Measurements from ENCODE around the gene UBL5. TPM values are rescaled to one million over a fixed set of nuclear protein-coding genes. Genes with fewer than 3 reads are reported as not detected.

The UBL5 gene
- total and polyA plus RNA-seq, 7 donors = 518 to 1,128 (median 778) TPM

DNA sequence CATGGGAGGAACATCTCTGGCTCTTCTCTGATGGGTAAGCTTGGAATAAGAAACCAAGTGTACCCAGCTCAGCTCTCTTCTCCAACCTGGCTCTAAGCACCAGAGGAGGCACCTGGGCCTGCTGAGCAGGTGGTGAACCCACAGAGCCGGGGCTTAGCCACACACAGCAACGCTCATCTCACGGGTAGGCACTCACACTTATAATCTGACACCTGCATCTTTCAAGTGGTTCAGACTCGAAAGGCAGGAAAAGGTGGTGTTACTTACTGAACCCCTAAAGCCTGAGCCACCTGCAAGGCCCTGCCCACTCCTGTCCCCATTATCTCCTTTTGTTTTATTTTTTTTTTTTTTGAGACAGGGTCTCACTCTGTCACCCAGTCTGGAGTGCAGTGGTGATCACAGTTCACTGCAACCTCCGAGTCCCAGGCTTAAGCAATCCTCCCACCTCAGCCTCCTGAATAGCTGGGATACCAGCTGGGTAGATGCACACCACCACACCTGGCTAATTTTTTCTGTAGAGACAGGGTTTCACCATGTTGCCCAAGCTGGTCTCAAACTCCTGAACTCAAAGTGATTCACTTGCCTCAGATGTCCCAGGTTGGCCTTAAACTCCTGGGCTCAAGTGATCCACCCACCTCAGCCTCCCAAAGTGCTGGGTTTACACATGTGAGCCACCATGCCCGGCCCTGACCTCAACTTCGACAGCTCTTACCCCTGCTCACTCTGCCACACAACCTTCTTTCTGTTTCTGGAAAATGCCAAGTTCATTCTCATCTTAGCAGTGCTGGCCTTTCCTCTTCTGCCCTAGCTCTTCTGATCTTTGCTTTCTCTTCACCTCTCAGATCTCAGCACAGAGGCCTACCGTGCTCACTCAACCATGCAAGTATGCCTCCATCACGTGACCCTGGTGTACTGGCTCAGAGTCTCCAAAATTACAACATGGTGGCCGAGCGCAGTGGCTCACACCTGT is 18.6 kb upstream of the UBL5 start:
- Histone ChIP-seq H3K9me3 (no peaks in the 10 kb centered on the region), H3K27me3 (no peaks in the 10 kb centered on the region), H3K4me3 (no peak overlapping the region), H3K27ac (no peak overlapping the region), H3K36me3 (peaks cover 19 to 68% (median 31%) of the 10 kb centered on the region in 4 donors), H3K4me1 (no peaks in the 10 kb centered on the region)
- 77 to 89% methylated on average over 11 of the region's 11 CpGs for WGBS, 2 donors
- DNase-seq = no peak
- TF ChIP-seq EP300 (IDR thresholded peaks at IDR 0.05) (no peak), POLR2AphosphoS5 (IDR thresholded peaks at IDR 0.05) (no peak), POLR2A (IDR thresholded peaks at IDR 0.05) (no peak)
- TF ChIP-seq, protein P1, sequence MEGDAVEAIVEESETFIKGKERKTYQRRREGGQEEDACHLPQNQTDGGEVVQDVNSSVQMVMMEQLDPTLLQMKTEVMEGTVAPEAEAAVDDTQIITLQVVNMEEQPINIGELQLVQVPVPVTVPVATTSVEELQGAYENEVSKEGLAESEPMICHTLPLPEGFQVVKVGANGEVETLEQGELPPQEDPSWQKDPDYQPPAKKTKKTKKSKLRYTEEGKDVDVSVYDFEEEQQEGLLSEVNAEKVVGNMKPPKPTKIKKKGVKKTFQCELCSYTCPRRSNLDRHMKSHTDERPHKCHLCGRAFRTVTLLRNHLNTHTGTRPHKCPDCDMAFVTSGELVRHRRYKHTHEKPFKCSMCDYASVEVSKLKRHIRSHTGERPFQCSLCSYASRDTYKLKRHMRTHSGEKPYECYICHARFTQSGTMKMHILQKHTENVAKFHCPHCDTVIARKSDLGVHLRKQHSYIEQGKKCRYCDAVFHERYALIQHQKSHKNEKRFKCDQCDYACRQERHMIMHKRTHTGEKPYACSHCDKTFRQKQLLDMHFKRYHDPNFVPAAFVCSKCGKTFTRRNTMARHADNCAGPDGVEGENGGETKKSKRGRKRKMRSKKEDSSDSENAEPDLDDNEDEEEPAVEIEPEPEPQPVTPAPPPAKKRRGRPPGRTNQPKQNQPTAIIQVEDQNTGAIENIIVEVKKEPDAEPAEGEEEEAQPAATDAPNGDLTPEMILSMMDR (IDR thresholded peaks at IDR 0.05) = no peak
- intact Hi-C loops (cut with DNase I) = no loop called here

DNA sequence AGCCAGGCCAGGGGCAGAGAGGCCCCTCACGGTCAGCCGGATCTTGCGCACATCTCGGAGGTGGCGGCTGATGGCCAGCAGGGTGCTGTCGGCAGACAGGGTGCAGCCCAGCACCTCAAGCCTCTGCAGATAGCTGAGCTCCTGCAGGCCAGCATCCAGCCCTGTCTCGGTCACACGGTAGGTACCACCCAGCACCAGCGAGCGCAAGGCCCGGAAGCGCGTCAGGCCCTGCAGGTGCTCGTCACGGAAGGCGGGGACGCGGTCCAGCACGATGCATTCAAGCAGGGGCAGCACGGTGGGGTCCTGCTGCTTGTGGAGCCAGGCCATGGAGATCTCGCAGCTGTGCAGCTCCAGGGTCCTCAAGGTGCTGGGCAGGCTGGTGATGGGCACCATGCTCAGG is 16.6 kb upstream of the UBL5 start:
- Histone ChIP-seq H3K27me3 (no peaks in the 10 kb centered on the region), H3K4me1 (no peaks in the 10 kb centered on the region), H3K9me3 (no peaks in the 10 kb centered on the region), H3K4me3 (no peak overlapping the region), H3K27ac (no peak overlapping the region), H3K36me3 (peaks cover 19 to 68% (median 31%) of the 10 kb centered on the region in 4 donors)
- 97 to 98% methylated on average over 21 of the region's 21 CpGs for WGBS, 2 donors
- TF ChIP-seq, protein P1 (IDR thresholded peaks at IDR 0.05) = no peak
- no peak for TF ChIP-seq POLR2A (IDR thresholded peaks at IDR 0.05)
- TF ChIP-seq POLR2AphosphoS5 (IDR thresholded peaks at IDR 0.05) = no peak
- no peak for TF ChIP-seq EP300 (IDR thresholded peaks at IDR 0.05)
- intact Hi-C loops (cut with DNase I) = loop anchor here (10.0 kb wide), 1 partner anchor 376 kb away; the partner anchor contains the start of gene ZNF266
- DNase-seq = no peak

DNA sequence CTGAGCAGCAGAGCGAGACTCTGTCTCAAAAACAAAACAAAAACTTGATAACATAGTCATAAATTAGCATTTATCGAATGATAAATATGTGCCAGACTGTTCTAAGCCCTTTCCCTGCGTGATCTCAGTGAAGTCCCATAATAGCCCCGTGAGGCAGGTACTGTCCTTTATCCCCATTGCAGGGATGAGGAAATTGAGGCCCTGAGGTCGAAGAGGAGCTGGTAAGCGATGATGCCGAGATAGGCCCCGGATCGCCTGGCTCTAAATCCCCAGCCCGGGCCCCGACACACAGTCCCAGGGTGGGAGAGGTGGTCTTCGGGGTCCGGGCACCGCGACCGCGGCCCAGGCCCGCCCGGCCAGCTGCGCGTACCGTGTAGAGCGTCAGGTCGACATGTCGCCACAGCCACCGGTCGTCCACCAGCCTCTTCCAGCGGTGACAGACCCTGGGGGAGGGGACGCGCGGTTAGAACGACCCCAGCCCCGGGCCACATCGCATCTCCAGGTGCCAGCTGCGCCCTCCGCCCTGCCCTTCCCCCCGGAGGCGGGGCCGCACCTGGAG is 9.5 kb upstream of the UBL5 start:
- no peaks in the 10 kb centered on the region for H3K9me3 ChIP-seq
- peak overlapping the region; percentile 86 to 94 (median 92) for H3K27ac ChIP-seq
- H3K27me3 ChIP-seq = no peaks in the 10 kb centered on the region
- H3K4me3 ChIP-seq = peak overlapping the region; percentile 59 to 90 (median 86)
- intact Hi-C loops (cut with DNase I) = loop anchor here (2.0 to 10.0 kb wide), 2 partner anchors 25 to 383 kb away; partner anchors contain the start of gene ZNF266
- DNase-seq = no peak
- 3 to 4% methylated on average over 39 of the region's 39 CpGs for WGBS, 2 donors
- peaks cover 0 to 27% (median 19%) of the 10 kb centered on the region in 4 donors for H3K4me1 ChIP-seq
- peaks cover 0 to 9% (median 1%) of the 10 kb centered on the region in 4 donors for H3K36me3 ChIP-seq
- TF ChIP-seq EP300 (IDR thresholded peaks at IDR 0.05) = no peak
- TF ChIP-seq, protein P1 (IDR thresholded peaks at IDR 0.05) = no peak
- TF ChIP-seq POLR2AphosphoS5 (IDR thresholded peaks at IDR 0.05) = no peak
- TF ChIP-seq POLR2A (IDR thresholded peaks at IDR 0.05) = no peak

DNA sequence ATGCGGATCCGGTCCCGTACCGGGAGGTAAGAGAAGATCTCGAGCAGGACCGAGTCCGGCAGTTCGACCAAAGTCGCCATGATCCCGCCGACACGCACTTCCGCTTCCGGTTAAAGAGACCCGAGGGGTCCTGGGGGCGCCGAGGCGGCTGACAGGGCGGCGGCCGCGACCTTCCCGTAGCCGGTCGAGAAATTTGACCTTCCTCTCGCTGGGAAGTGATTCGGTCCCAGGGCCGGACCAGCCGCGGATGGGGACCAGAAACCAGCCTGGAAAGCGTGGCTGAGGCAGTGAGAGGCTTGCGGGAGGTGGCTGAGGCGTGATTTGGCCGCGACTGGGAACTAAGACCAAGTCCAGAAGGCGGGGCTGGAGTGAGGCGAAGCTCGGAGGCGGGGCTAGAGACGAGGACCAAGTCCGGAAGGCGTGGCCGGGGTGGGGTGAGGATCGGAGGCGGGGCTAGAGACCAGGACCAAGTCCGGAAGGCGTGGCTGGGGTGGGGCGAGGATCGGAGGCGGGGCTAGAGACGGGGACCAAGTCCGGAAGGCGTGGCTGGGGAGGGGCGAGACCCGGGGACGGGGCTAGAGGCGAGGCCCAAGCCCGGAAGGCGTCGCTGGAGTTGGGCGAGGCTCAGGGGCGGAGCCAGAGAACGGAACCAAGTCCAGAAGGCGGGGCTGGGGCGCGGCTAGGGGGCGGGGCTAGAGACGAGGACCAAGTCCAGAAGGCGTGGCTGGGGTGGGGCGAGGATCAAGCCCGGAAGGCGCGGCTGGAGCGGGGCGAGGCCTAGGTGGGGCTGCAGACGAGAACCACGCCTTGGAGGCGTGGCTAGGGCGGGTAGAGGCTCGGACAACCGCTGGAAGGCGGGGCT is 8.8 kb upstream of the UBL5 start, which contains the start of gene FBXL12:
Gene FBXL12 (minus strand): TSS at position 346 of the 862 bp plus-strand sequence. CDS start 266 bp downstream, at position 80.
- DNase-seq = peak; percentile 100

More for the DNA sequence above, 8.8 kb upstream of the UBL5 start, which contains the start of gene FBXL12:
- peak; percentile 81 to 92 (median 88) for TF ChIP-seq POLR2AphosphoS5 (IDR thresholded peaks at IDR 0.05)
- TF ChIP-seq, protein P1 (IDR thresholded peaks at IDR 0.05) = no peak
- peak; percentile 78 to 89 for TF ChIP-seq POLR2A (IDR thresholded peaks at IDR 0.05)
- Histone ChIP-seq H3K4me1 (peaks cover 0 to 27% (median 19%) of the 10 kb centered on the region in 4 donors), H3K27ac (peak within 1 kb of the TSS; percentile 86 to 94 (median 92)), H3K27me3 (no peaks in the 10 kb centered on the region), H3K9me3 (no peaks in the 10 kb centered on the region), H3K36me3 (peaks cover 0 to 5% (median 0%) of the 10 kb centered on the region in 4 donors), H3K4me3 (peak within 1 kb of the TSS; percentile 59 to 90 (median 86))
- intact Hi-C loops (cut with DNase I) = loop anchor here (2.0 to 10.0 kb wide), 2 partner anchors 26 to 384 kb away; partner anchors contain the start of gene ZNF266
- 1% methylated on average over 82 of the region's 82 CpGs for WGBS, 2 donors

Data from sigmoid colon (tissue), 7 donors.